Esophagus squamous epithelium (tissue), 5 donors: ENCODE data around the gene NCKAP5. TPM values are rescaled to one million over a fixed set of nuclear protein-coding genes. Genes with fewer than 3 reads are reported as not detected.

Source experiments
- DNase-seq: peaks from one replicate; lab custom pipeline; 2025; lab: John Stamatoyannopoulos, UW
- H3K27ac ChIP-seq, 4 donors: fragments of 200-600 bp; sonication (generic); one replicate each; pipeline ENCODE4 v1.5.1; 2016 to 2019; ENCODE audit warnings: mild to moderate bottlenecking in 1 of 4
- H3K27me3 ChIP-seq, 4 donors: fragments of 200-600 bp; sonication (generic); 1 replicate in 3 of 4; 2 replicates in 1 of 4; pipeline versions ENCODE4 v1.5.1 to v1.6.0; 2017 to 2021; ENCODE audit warnings: antibody characterized with exemption in 1 of 4
- H3K36me3 ChIP-seq, 3 donors: fragments of 200-600 bp; sonication (generic); one replicate each; pipeline ENCODE4 v1.5.1; 2016 to 2019
- H3K4me1 ChIP-seq, 3 donors: fragments of 200-600 bp; sonication (generic); one replicate each; pipeline ENCODE4 v1.5.1; 2017 to 2019
- H3K4me3 ChIP-seq, 4 donors: fragments of 200-600 bp; sonication (generic); 1 replicate in 3 of 4; 2 replicates in 1 of 4; pipeline ENCODE4 v1.5.1; 2016 to 2019; ENCODE audit warnings: mild to moderate bottlenecking in 2 of 4, moderate library complexity in 1 of 4
- H3K9me3 ChIP-seq, 3 donors: fragments of 200-600 bp; sonication (generic); one replicate each; pipeline ENCODE4 v1.5.1; 2016 to 2019
- POLR2A ChIP-seq, 4 donors: fragments of 450-650 bp; IDR thresholded peaks; one replicate each; pipeline ENCODE4 v1.6.1; 2017; ENCODE audit warnings: antibody characterized with exemption in 4 of 4, mild to moderate bottlenecking in 4 of 4, moderate library complexity in 3 of 4
- WGBS, 2 donors: methylation state at CpG; one replicate each; pipeline ENCODE4 v1.1.5; 2018; 5-methylcytosine and 5-hydroxymethylcytosine counted together
- intact Hi-C: fragments of 100-400 bp; cut with DNase I; formaldehyde crosslinking; loops from one replicate; pipeline ENCODE4 v1.15.0; 2022
- total RNA-seq, 4 donors: library from RNA; depleted of rRNA; stranded (reverse); fragments of >200 nt; gene quantifications; one replicate each; pipeline ENCODE4 v1.1.0, GENCODE V29; 2016
- TF ChIP-seq, protein P1 (sequence below), 6 experiments: fragments of 450-650 bp in 4 of 6; fragments of 200-600 bp in 2 of 6; sonication (generic) in 2 of 6; IDR thresholded peaks; one replicate each; pipeline ENCODE4 v1.5.1; 2016 to 2019; ENCODE audit warnings: antibody characterized with exemption in 6 of 6, mild to moderate bottlenecking in 4 of 6, moderate library complexity in 4 of 6
- donor health status: DM: yes; HTN: yes; CAD: no.

NCKAP5 gene
- total RNA-seq, 4 donors from 2014 or later = 4.5 to 6.9 (median 5.3) TPM

DNA sequence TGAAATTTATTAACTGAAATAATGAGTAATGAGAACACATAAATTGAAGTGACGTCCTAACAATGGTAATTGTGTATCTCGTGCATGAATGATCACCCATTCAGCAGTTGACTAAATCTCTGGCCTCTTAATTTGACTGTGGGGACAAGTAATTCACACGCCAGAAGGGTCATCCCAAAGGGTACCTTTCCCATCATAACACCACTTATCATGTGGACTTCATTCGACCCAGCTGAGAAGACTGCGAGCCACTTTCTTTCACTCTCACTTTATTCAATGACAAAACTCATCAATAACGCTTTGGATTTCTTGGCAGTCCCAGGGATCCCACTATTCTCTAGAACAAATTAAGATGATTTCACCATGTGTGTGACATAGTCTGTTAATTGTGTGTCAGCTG, 835.6 kb downstream of the NCKAP5 start:
- Histone ChIP-seq H3K27ac (no peak overlapping the region), H3K4me3 (no peak overlapping the region), H3K9me3 (no peaks in the 10 kb centered on the region), H3K4me1 (no peaks in the 10 kb centered on the region), H3K27me3 (no peaks in the 10 kb centered on the region), H3K36me3 (peaks cover 0 to 3% (median 0%) of the 10 kb centered on the region in 3 donors)
- intact Hi-C loops = no loop called here
- TF ChIP-seq, protein P1, sequence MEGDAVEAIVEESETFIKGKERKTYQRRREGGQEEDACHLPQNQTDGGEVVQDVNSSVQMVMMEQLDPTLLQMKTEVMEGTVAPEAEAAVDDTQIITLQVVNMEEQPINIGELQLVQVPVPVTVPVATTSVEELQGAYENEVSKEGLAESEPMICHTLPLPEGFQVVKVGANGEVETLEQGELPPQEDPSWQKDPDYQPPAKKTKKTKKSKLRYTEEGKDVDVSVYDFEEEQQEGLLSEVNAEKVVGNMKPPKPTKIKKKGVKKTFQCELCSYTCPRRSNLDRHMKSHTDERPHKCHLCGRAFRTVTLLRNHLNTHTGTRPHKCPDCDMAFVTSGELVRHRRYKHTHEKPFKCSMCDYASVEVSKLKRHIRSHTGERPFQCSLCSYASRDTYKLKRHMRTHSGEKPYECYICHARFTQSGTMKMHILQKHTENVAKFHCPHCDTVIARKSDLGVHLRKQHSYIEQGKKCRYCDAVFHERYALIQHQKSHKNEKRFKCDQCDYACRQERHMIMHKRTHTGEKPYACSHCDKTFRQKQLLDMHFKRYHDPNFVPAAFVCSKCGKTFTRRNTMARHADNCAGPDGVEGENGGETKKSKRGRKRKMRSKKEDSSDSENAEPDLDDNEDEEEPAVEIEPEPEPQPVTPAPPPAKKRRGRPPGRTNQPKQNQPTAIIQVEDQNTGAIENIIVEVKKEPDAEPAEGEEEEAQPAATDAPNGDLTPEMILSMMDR (IDR thresholded peaks at IDR 0.05) = no peak
- no peak for TF ChIP-seq POLR2A (IDR thresholded peaks at IDR 0.05)
- 79 to 88% methylated on average over 6 of the region's 6 CpGs for WGBS, 2 donors
- no peak for DNase-seq

DNA sequence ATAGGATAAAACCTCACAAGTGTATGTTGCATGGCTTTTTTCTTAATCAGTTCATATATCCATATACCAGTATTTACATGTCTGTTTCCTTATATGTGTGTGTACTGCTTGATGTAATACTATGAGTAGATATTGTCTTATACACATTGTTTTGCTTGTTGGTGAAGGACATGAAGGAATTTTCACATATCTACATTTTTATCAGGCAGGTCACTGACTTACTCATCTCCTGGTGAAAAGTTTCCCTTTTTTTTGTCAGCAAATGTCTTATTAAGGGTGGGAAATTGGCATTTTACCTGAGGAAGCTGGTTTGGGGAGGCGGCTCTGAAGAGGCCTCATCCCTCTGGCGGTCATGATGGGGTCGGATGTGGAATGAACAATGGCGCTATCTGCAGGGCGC, 836.8 kb downstream of the NCKAP5 start:
- Histone ChIP-seq H3K4me3 (no peak overlapping the region), H3K36me3 (peaks cover 0 to 6% (median 0%) of the 10 kb centered on the region in 3 donors), H3K27ac (no peak overlapping the region), H3K27me3 (no peaks in the 10 kb centered on the region), H3K9me3 (no peaks in the 10 kb centered on the region), H3K4me1 (no peaks in the 10 kb centered on the region)
- TF ChIP-seq, protein P1 (IDR thresholded peaks at IDR 0.05) = no peak
- TF ChIP-seq POLR2A (IDR thresholded peaks at IDR 0.05) = no peak
- DNase-seq = no peak
- intact Hi-C loops = no loop called here
- 91 to 92% methylated on average over 5 of the region's 5 CpGs for WGBS, 2 donors

DNA sequence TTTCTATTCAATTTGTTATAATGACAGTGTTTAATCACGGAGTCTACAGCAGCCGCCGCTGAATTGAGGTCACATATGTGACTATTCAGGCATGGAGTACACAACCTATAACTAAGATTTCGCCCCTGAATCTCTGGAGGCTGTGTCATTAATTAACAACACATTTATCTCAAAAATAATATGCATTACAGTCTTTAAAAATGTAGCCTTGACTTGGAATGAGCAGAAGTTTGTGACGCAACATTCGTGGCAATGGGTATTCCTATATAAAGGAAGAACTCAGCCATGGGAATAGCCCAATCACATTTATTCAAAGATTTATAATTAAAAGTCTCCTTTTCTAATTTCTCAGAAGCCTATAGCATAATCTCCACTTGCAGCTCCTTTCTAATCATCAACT, 837.7 kb downstream of the NCKAP5 start:
- no peaks in the 10 kb centered on the region for H3K4me1 ChIP-seq
- TF ChIP-seq POLR2A (IDR thresholded peaks at IDR 0.05) = no peak
- TF ChIP-seq, protein P1 (IDR thresholded peaks at IDR 0.05) = no peak
- no peak overlapping the region for H3K27ac ChIP-seq
- DNase-seq = no peak
- no peaks in the 10 kb centered on the region for H3K27me3 ChIP-seq
- 90 to 92% methylated on average over 6 of the region's 6 CpGs for WGBS, 2 donors
- H3K9me3 ChIP-seq = no peaks in the 10 kb centered on the region
- intact Hi-C loops = no loop called here
- H3K36me3 ChIP-seq = peaks cover 0 to 6% (median 0%) of the 10 kb centered on the region in 3 donors
- H3K4me3 ChIP-seq = no peak overlapping the region

DNA sequence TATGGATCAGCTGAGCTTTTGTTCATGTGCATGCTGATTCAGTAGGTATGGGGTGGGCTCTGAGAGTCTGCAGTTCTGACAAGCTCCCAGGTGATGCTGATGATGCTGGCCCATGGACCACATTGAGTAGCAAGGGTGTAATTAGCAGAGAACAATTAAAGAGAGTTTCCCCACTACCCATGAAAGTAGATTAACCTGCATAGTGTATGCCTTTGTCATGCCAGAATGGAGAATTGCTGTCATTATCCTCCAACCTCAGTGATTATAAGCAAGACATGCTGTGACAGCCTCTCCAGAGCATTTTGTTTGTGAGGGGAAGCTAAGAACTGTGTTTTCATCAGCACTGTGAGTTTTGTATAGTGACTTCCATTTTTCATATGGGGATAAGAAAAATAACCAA, 838.7 kb downstream of the NCKAP5 start:
- Histone ChIP-seq H3K4me1 (no peaks in the 10 kb centered on the region), H3K27me3 (no peaks in the 10 kb centered on the region), H3K27ac (no peak overlapping the region), H3K9me3 (no peaks in the 10 kb centered on the region), H3K4me3 (no peak overlapping the region), H3K36me3 (peaks cover 0 to 6% (median 0%) of the 10 kb centered on the region in 3 donors)
- DNase-seq = no peak
- TF ChIP-seq POLR2A (IDR thresholded peaks at IDR 0.05) = no peak
- TF ChIP-seq, protein P1 (IDR thresholded peaks at IDR 0.05) = no peak
- intact Hi-C loops = no loop called here

DNA sequence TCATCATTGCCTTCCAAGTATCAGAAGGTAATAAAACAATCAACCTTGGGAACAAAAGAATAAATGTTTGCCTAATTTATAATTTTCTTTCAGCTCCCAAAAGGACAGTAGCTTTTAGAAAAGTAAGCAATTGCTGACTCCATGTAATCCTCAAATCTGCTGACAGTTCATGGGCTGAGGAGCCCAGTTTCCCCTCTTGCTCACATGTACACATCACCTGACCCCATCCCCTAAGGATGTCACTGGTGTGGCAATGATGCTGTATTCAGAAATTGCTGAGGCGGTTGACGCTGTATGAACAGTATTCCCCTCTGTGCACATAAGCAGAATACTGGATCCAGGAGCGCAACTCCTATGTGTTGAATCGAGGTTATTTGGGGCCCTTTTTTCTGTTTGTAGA, 842.1 kb downstream of the NCKAP5 start:
- no peaks in the 10 kb centered on the region for H3K9me3 ChIP-seq
- 96% methylated on average over 4 of the region's 4 CpGs for WGBS, 2 donors
- H3K27ac ChIP-seq = no peak overlapping the region
- no peaks in the 10 kb centered on the region for H3K4me1 ChIP-seq
- DNase-seq = no peak
- no peaks in the 10 kb centered on the region for H3K27me3 ChIP-seq
- H3K36me3 ChIP-seq = peaks cover 0 to 6% (median 0%) of the 10 kb centered on the region in 3 donors
- no peak overlapping the region for H3K4me3 ChIP-seq
- TF ChIP-seq, protein P1 (IDR thresholded peaks at IDR 0.05) = no peak
- no peak for TF ChIP-seq POLR2A (IDR thresholded peaks at IDR 0.05)
- intact Hi-C loops = no loop called here
